EL (cell line): ENCODE data around the gene HEXIM2.

Experiments
- DNase-seq: peaks from one replicate; pipeline ENCODE4 v3.0.0-alpha.2; 2016

The HEXIM2 gene

GRCh38 chr17:45171338-45172231, 9.9 kb downstream of the HEXIM2 start:
- peak; percentile 82 for DNase-seq

GRCh38 chr17:45172232-45172540, 10.5 kb downstream of the HEXIM2 start:
- no peak for DNase-seq

GRCh38 chr17:45172541-45173286, 11.0 kb downstream of the HEXIM2 start:
- DNase-seq: peak; percentile 95

- DNase-seq: no peak
Observed at GRCh38 chr17:45175759-45176115, 14.1 kb downstream of the HEXIM2 start.

GRCh38 chr17:45177563-45177962, 15.9 kb downstream of the HEXIM2 start:
- DNase-seq: no peak

GRCh38 chr17:45184144-45184543, 22.5 kb downstream of the HEXIM2 start:
- DNase-seq: no peak

- DNase-seq: no peak
Observed at GRCh38 chr17:45186801-45187354, 25.2 kb downstream of the HEXIM2 start.

- no peak for DNase-seq
Observed at GRCh38 chr17:45189009-45189408, 27.3 kb downstream of the HEXIM2 start.

GRCh38 chr17:45190503-45191255, 29.0 kb downstream of the HEXIM2 start:
- no peak for DNase-seq

GRCh38 chr17:45195424-45195823, 33.7 kb downstream of the HEXIM2 start:
- DNase-seq: no peak

- DNase-seq: no peak
Observed at GRCh38 chr17:45197108-45197507, 35.4 kb downstream of the HEXIM2 start.

GRCh38 chr17:45197555-45198334, 36.1 kb downstream of the HEXIM2 start:
- DNase-seq: peak; percentile 90

- no peak for DNase-seq
Observed at GRCh38 chr17:45200701-45201100, 39.0 kb downstream of the HEXIM2 start.

- DNase-seq: no peak
Observed at GRCh38 chr17:45201457-45201856, 39.8 kb downstream of the HEXIM2 start.

GRCh38 chr17:45201880-45202279, 40.2 kb downstream of the HEXIM2 start:
- peak; percentile 39 for DNase-seq

- peak; percentile 81 for DNase-seq
Observed at GRCh38 chr17:45218895-45219661, 57.4 kb downstream of the HEXIM2 start.
